Measurements from ENCODE around the gene TEX53. TPM values are rescaled to one million over a fixed set of nuclear protein-coding genes. Genes with fewer than 3 reads are reported as not detected.

TEX53 gene
- total and polyA plus RNA-seq, 2 donors (not counting 1 experiment from before 2014, with no cell fraction given), result not detected

DNA sequence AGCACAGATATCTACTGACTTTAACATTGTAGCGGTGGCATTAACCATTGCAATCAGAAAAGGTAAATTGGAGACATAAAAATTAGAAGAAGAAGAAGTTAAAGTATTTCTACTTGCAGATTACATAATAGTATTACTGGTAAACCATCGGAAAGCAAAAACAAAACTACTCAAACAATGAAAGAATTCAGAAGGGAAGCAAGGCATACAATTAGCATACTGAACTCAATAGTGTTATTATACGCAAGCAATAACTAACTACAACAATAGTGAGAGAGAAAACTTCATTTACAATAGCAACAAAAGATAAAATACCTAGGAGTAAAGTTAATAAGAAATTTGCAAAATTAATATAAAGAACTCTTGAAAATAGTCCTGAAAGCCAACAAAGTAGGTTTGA is 6.6 kb upstream of the TEX53 start:
- POLR2A ChIA-PET, result interaction anchor here (0.6 kb wide), 1 partner anchor 269 kb away, joined by 11 read pairs; no protein-coding TSS in a partner anchor
- H3K4me1 Mint-ChIP-seq, result peaks cover 6% of the 10 kb centered on the region

More for the DNA sequence above, 6.6 kb upstream of the TEX53 start:
- Mint-ChIP-seq H3K27ac (no peak overlapping the region), H3K9me3 (ENCODE audit: insufficient read depth) (no peaks in the 10 kb centered on the region), H3K27me3 (peaks cover 5% of the 10 kb centered on the region), H3K4me3 (no peak overlapping the region)
- Histone ChIP-seq H3K4me3 (ENCODE audit: control extremely low read depth in 1 of 5, extremely low read depth in 1 of 5, insufficient read depth in 1 of 5, low read depth in 2 of 5, low read length in 4 of 5) (no peak overlapping the region), H3K27me3 (replicated peaks in 1 of 4; ENCODE audit: control extremely low read depth in 1 of 4, control insufficient read depth in 3 of 4, insufficient read depth in 4 of 4, low read length in 3 of 4) (no peaks in the 10 kb centered on the region), H2AFZ (ENCODE audit: insufficient read depth, low read depth, low read length, poor library complexity, severe bottlenecking) (no peak overlapping the region), H3K27ac (ENCODE audit: low read length in 2 of 2) (no peak overlapping the region), H3K4me2 (replicated peaks; ENCODE audit: low read depth, low read length, poor library complexity, severe bottlenecking) (no peak overlapping the region), H4K20me1 (ENCODE audit: control insufficient read depth, insufficient read depth, low read length, poor library complexity, severe bottlenecking) (no peaks in the 10 kb centered on the region), H3K36me3 (replicated peaks in 1 of 2; ENCODE audit: control extremely low read depth in 1 of 2, control insufficient read depth in 1 of 2, extremely low read depth in 1 of 2, insufficient read depth in 2 of 2, low read length in 1 of 2) (no peaks in the 10 kb centered on the region), H3K79me2 (ENCODE audit: control insufficient read depth, insufficient read depth, low read length) (no peaks in the 10 kb centered on the region), H3K4me1 (ENCODE audit: control insufficient read depth in 2 of 2, insufficient read depth in 2 of 2, low read length in 2 of 2) (peaks cover 0 to 6% of the 10 kb centered on the region in 2 donors), H3K9me3 (ENCODE audit: control extremely low read depth in 1 of 3, control insufficient read depth in 2 of 3, insufficient read depth in 1 of 3, low read length in 2 of 3) (no peaks in the 10 kb centered on the region), H3K9ac (ENCODE audit: low read length) (no peak overlapping the region)
- WGBS (ENCODE audit: insufficient coverage), result no CpG with 5 or more reads among the region's 3 CpGs
- no peak for TF ChIP-seq EZH2 (IDR thresholded peaks at IDR 0.05; ENCODE audit: borderline replicate concordance, insufficient read depth, low read depth, low read length, poor library complexity, severe bottlenecking)
- TF ChIP-seq, protein P1, sequence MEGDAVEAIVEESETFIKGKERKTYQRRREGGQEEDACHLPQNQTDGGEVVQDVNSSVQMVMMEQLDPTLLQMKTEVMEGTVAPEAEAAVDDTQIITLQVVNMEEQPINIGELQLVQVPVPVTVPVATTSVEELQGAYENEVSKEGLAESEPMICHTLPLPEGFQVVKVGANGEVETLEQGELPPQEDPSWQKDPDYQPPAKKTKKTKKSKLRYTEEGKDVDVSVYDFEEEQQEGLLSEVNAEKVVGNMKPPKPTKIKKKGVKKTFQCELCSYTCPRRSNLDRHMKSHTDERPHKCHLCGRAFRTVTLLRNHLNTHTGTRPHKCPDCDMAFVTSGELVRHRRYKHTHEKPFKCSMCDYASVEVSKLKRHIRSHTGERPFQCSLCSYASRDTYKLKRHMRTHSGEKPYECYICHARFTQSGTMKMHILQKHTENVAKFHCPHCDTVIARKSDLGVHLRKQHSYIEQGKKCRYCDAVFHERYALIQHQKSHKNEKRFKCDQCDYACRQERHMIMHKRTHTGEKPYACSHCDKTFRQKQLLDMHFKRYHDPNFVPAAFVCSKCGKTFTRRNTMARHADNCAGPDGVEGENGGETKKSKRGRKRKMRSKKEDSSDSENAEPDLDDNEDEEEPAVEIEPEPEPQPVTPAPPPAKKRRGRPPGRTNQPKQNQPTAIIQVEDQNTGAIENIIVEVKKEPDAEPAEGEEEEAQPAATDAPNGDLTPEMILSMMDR (IDR thresholded peaks at IDR 0.05), result no peak
- CTCF ChIA-PET, result interaction anchor here (1.1 to 3.4 kb wide), 4 partner anchors 12 to 351 kb away, joined by 5 to 25 read pairs (median 10); partner anchors contain the start of gene TEX48
- ATAC-seq (ENCODE audit: low read depth) (no peak), DNase-seq (no peak)
- intact Hi-C loops (cut with micrococcal nuclease), result loop anchor here (5.0 kb wide), 1 partner anchor 348 kb away; no protein-coding TSS in a partner anchor
